IMR-90 (cell line): ENCODE measurements around the gene CMIP. TPM values are rescaled to one million over a fixed set of nuclear protein-coding genes. Genes with fewer than 3 reads are reported as not detected.

Source experiments
- ATAC-seq: fragments of 200-7000 bp; cut with Tn5 transposase; 2 replicates; pipeline ENCODE4 v1.9.1; 2020; ENCODE audit warnings: low read depth, mild to moderate bottlenecking, moderate library complexity
- BruUV-seq: library from RNA; stranded (reverse); fragments of 400-500 nt; replicated peaks from 2 replicates; lab custom pipeline; 2021; lab: Mats Ljungman, UMichigan
- CTCF ChIA-PET: fragments of 300-600 bp; formaldehyde crosslinking; extraction: SDS; loops from one replicate; lab custom pipeline; 2021; ENCODE audit warnings: antibody characterized with exemption; lab: Yijun Ruan, JAX
- POLR2A ChIA-PET: fragments of 300-600 bp; sonication (Branson Sonifier 250); formaldehyde crosslinking; loops from one replicate; lab custom pipeline; 2022; ENCODE audit warnings: antibody characterized with exemption; ENCODE audit not compliant: unreplicated experiment; lab: Charles Lee
- DNase-seq: peaks from one replicate; pipeline ENCODE4 v3.0.0; 2013
- H2AFZ ChIP-seq: replicated peaks from 2 replicates; pipeline ENCODE3; 2013; ENCODE audit warnings: low read length, mild to moderate bottlenecking; ENCODE audit not compliant: poor library complexity
- H2AK5ac ChIP-seq: 2 replicates; pipeline ENCODE4 v1.6.1; 2013; ENCODE audit warnings: low read depth, low read length, inconsistent platforms
- H2AK9ac ChIP-seq: replicated peaks from 2 replicates; pipeline ENCODE3; 2013; ENCODE audit warnings: mild to moderate bottlenecking, low read depth, low read length, moderate library complexity; ENCODE audit not compliant: poor library complexity
- H2BK120ac ChIP-seq: 2 replicates; pipeline ENCODE4 v1.6.1; 2013; ENCODE audit warnings: low read depth, low read length, inconsistent platforms
- H2BK15ac ChIP-seq: 3 replicates; pipeline ENCODE4 v1.6.1; 2013; ENCODE audit warnings: low read depth, low read length, inconsistent platforms
- H2BK20ac ChIP-seq: 2 replicates; pipeline ENCODE4 v1.6.1; 2013; ENCODE audit warnings: low read depth, mild to moderate bottlenecking, inconsistent platforms, low read length, moderate library complexity
- H2BK5ac ChIP-seq: 2 replicates; pipeline ENCODE4 v1.6.1; 2013; ENCODE audit warnings: mild to moderate bottlenecking, low read depth, low read length, inconsistent platforms; ENCODE audit not compliant: poor library complexity, severe bottlenecking
- H3K14ac ChIP-seq: replicated peaks from 2 replicates; pipeline ENCODE4 v1.6.1; 2013; ENCODE audit warnings: low read depth, low read length, inconsistent platforms
- H3K18ac ChIP-seq: 2 replicates; pipeline ENCODE4 v1.6.1; 2013; ENCODE audit warnings: low read depth, low read length, control low read depth
- H3K23ac ChIP-seq: 2 replicates; pipeline ENCODE4 v1.6.1; 2013; ENCODE audit warnings: low read depth, low read length, inconsistent platforms
- H3K27ac ChIP-seq: 2 replicates; pipeline ENCODE4 v1.5.1; 2013; ENCODE audit warnings: mild to moderate bottlenecking, control low read depth, low read length; ENCODE audit not compliant: insufficient read depth
- H3K27me3 ChIP-seq: 2 replicates; pipeline ENCODE4 v1.6.1; 2013; ENCODE audit warnings: low read length; ENCODE audit not compliant: control insufficient read depth, insufficient read depth
- H3K36me3 ChIP-seq: 2 replicates; pipeline ENCODE4 v1.6.1; 2013; ENCODE audit warnings: low read length, mixed read lengths; ENCODE audit not compliant: control insufficient read depth, insufficient read depth
- H3K4ac ChIP-seq: 2 replicates; pipeline ENCODE4 v1.6.1; 2013; ENCODE audit warnings: low read depth, low read length, inconsistent platforms
- H3K4me1 ChIP-seq: 2 replicates; pipeline ENCODE4 v1.6.1; 2013; ENCODE audit warnings: low read length, mixed read lengths; ENCODE audit not compliant: control insufficient read depth, insufficient read depth
- H3K4me2 ChIP-seq: 2 replicates; pipeline ENCODE4 v1.6.1; 2013; ENCODE audit warnings: low read depth, mild to moderate bottlenecking, control low read depth, low read length, moderate library complexity
- H3K4me3 ChIP-seq: 2 replicates; pipeline ENCODE4 v1.5.1; 2013; ENCODE audit warnings: low read depth, mild to moderate bottlenecking, control low read depth, low read length, moderate library complexity; ENCODE audit not compliant: insufficient read depth
- H3K56ac ChIP-seq: 2 replicates; pipeline ENCODE4 v1.6.1; 2013; ENCODE audit warnings: low read length, inconsistent platforms; ENCODE audit not compliant: insufficient read depth; ENCODE audit errors: extremely low read depth
- H3K79me1 ChIP-seq, 2 experiments: 2 replicates each; pipeline ENCODE4 v1.6.1; 2013; ENCODE audit warnings: low read length in 2 of 2, inconsistent platforms in 1 of 2, low read depth in 1 of 2
- H3K9ac ChIP-seq: 2 replicates; pipeline ENCODE4 v1.6.1; 2013; ENCODE audit warnings: low read depth, low read length, control low read depth
- H3K9me1 ChIP-seq: 2 replicates; pipeline ENCODE4 v1.6.1; 2013; ENCODE audit warnings: low read length, inconsistent platforms; ENCODE audit not compliant: insufficient read depth
- H3K9me3 ChIP-seq: 2 replicates; pipeline ENCODE4 v1.6.1; 2013; ENCODE audit warnings: low read length; ENCODE audit not compliant: control insufficient read depth, insufficient read depth
- H4K20me1 ChIP-seq: 2 replicates; pipeline ENCODE4 v1.6.1; 2013; ENCODE audit warnings: low read length, inconsistent platforms; ENCODE audit not compliant: insufficient read depth
- H4K5ac ChIP-seq: 2 replicates; pipeline ENCODE4 v1.6.1; 2013; ENCODE audit warnings: mild to moderate bottlenecking, low read depth, low read length, control low read depth
- H4K8ac ChIP-seq, 2 experiments: 2 replicates each; pipeline ENCODE4 v1.6.1; 2013; ENCODE audit warnings: low read depth in 2 of 2, low read length in 2 of 2, control low read depth in 1 of 2, inconsistent platforms in 1 of 2
- H4K91ac ChIP-seq: 2 replicates; pipeline ENCODE4 v1.6.1; 2013; ENCODE audit warnings: low read depth, low read length, inconsistent platforms; ENCODE audit not compliant: insufficient read depth
- RCOR1 ChIP-seq: IDR thresholded peaks from 2 replicates; pipeline ENCODE4 v1.6.1; 2012; ENCODE audit warnings: mild to moderate bottlenecking, low read length, improper control_type of control experiment; ENCODE audit not compliant: insufficient replicate concordance
- WGBS, 2 experiments: methylation state at CpG; one replicate each; pipeline versions ENCODE4 v1.1.5 to v1.1.7; 2013; ENCODE audit warnings: missing lambda C conversion rate in 2 of 2; ENCODE audit not compliant: insufficient read length in 1 of 2; ENCODE audit errors: extremely low coverage in 2 of 2; 5-methylcytosine and 5-hydroxymethylcytosine counted together
- dilution Hi-C: fragments of 300-500 bp; cut with HindIII; formaldehyde crosslinking; loops from one replicate; pipeline ENCODE4 v1.14.3; 2018; ENCODE audit warnings: low sequenced_read_pairs; ENCODE audit not compliant: unreplicated experiment
- in situ Hi-C: fragments of 300-500 bp; cut with MboI; formaldehyde crosslinking; loops from 3 replicates; pipeline ENCODE4 v1.14.3; 2019; ENCODE audit warnings: low sequenced_read_pairs, inconsistent platforms, mixed read lengths
- intact Hi-C: fragments of 100-400 bp; cut with micrococcal nuclease; formaldehyde crosslinking; loops from 2 replicates; pipeline ENCODE4 v1.10.0; 2022
- polyA plus RNA-seq, 3 experiments: library from polyadenylated mRNA; depleted of rRNA; stranded (reverse); fragments of >200 nt; gene quantifications; 2 replicates each; pipeline ENCODE4 v1.2.3, GENCODE V29; 2012; ENCODE audit warnings: low replicate concordance in 1 of 3
- total RNA-seq: library from RNA; depleted of rRNA; stranded (reverse); fragments of >200 nt; gene quantifications from 2 replicates; pipeline ENCODE4 v1.2.3, GENCODE V29; 2012
- TF ChIP-seq, protein P1 (sequence below): conservative IDR thresholded peaks from 2 replicates; pipeline ENCODE4 v1.5.1; 2012; ENCODE audit warnings: mild to moderate bottlenecking, low read depth, low read length, improper control_type of control experiment

The CMIP gene
- total and polyA plus RNA-seq, 2 of the 4 experiments (the other 2 are of a cell fraction), result 3.2 to 11.6 TPM

DNA sequence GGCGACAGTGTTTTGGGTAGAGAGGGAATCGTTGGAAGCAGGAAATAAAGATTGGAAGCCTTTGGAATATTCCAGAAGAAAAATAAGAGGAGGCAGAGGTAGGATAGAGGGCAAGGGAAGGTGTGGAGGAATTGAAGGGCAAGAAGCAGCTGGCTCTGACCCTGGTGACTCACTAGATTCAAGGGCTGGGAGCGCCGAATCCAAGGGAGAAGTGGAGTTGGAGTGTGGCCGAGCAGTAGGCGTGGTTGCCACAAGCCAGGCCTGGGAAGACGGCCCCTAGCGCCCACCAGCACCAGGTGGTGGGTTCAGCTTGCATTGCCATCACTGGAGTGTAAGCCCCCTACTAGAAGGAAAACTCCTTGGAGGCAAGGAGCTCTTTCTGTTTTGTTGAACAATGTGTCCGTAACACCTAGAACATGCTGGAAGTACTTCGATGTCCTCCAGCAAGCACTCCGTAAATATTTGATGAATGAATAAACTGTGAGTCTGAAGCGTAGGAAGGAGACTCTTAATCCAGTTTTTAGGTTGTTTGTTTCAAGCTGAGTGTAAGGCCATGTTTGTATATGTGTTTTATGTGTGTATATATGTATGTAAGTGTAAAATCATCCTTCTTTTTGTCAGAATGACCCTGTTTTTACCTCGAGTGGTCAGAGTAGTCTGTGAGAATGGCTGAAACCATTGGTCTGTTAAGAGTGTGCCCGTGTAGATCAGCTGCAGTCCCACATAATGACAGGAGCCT, 139.5 kb downstream of the CMIP start (continued):
- TF ChIP-seq, protein P1, sequence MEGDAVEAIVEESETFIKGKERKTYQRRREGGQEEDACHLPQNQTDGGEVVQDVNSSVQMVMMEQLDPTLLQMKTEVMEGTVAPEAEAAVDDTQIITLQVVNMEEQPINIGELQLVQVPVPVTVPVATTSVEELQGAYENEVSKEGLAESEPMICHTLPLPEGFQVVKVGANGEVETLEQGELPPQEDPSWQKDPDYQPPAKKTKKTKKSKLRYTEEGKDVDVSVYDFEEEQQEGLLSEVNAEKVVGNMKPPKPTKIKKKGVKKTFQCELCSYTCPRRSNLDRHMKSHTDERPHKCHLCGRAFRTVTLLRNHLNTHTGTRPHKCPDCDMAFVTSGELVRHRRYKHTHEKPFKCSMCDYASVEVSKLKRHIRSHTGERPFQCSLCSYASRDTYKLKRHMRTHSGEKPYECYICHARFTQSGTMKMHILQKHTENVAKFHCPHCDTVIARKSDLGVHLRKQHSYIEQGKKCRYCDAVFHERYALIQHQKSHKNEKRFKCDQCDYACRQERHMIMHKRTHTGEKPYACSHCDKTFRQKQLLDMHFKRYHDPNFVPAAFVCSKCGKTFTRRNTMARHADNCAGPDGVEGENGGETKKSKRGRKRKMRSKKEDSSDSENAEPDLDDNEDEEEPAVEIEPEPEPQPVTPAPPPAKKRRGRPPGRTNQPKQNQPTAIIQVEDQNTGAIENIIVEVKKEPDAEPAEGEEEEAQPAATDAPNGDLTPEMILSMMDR, result no peak

DNA sequence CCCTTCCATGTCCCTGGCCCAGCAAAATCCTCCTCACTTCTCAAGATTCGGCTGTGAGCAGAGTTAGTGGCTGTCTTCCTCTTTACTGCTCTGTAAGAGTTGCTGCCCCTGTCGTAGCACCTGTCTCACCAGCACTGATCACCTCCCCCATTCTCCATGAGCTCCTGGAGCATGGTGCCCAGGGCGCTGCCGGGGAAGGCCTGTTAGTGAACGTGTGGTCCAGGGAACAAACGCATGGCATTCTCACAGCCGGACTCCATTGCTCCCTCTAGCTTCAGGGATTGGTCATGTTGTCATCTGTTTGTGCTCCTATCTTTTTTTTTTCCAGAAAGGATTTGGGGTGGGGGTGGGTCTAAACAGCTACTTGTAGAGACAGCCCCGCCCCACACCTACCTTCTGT, 141.2 kb downstream of the CMIP start:
- peaks cover 52% of the 10 kb centered on the region for H4K20me1 ChIP-seq
- no peaks in the 10 kb centered on the region for H3K27me3 ChIP-seq
- intact Hi-C loops (loop anchor here (10.0 kb wide), 2 partner anchors 141 to 181 kb away; partner anchors contain the start of gene CMIP), in situ Hi-C loops (no loop called here), dilution Hi-C loops (no loop called here)
- peaks cover 13% of the 10 kb centered on the region for H3K4me1 ChIP-seq
- peaks cover 33% of the 10 kb centered on the region for H3K9me1 ChIP-seq
- no peak overlapping the region for H3K18ac ChIP-seq
- DNase-seq (no peak), ATAC-seq (no peak)
- H3K14ac ChIP-seq, result no peak overlapping the region
- H3K9ac ChIP-seq, result no peak overlapping the region
- H3K4me3 ChIP-seq, result no peak overlapping the region
- no peak overlapping the region for H4K8ac ChIP-seq
- no peak overlapping the region for H3K27ac ChIP-seq
- ChIA-PET POLR2A (no interaction called here), CTCF (interaction anchor here (0.6 kb wide), 4 partner anchors 140 to 343 kb away, joined by 3 to 5 read pairs (median 4); no protein-coding TSS in a partner anchor)
- H3K56ac ChIP-seq, result no peak overlapping the region
- no peak overlapping the region for H4K91ac ChIP-seq
- no TSS peak for BruUV-seq
- 0 out of 2 replicates have a peak, but pooled peaks cover 2% of the 10 kb centered on the region for H3K36me3 ChIP-seq
- 100% methylated on average over 2 of the region's 8 CpGs; no CpG with 5 or more reads in 1 of the 2 experiments for WGBS, 2 experiments
- no peak overlapping the region for H2BK20ac ChIP-seq
- no peak overlapping the region; the same call in 2 of the 3 replicates for H2BK15ac ChIP-seq
- H2BK5ac ChIP-seq, result no peak overlapping the region
- H3K4me2 ChIP-seq, result no peak overlapping the region
- no peak overlapping the region for H4K5ac ChIP-seq
- no peak overlapping the region for H3K4ac ChIP-seq
- no peak overlapping the region for H3K23ac ChIP-seq
- no peaks in the 10 kb centered on the region for H3K9me3 ChIP-seq
- H3K79me1 ChIP-seq, result peaks cover 30 to 67% of the 10 kb centered on the region in 2 experiments
- no peak for TF ChIP-seq RCOR1
- TF ChIP-seq, protein P1, result 0 out of 2 replicates have a peak, but pooled peaks have one; percentile 20
- no peak overlapping the region for H2BK120ac ChIP-seq
- H2AK9ac ChIP-seq, result peak overlapping the region; percentile 25
- H2AFZ ChIP-seq, result no peak overlapping the region
- peak overlapping the region; percentile 34; the same call in 1 of the 2 replicates for H2AK5ac ChIP-seq
